ENCODE data around the gene UQCRC1. TPM values are rescaled to one million over a fixed set of nuclear protein-coding genes. Genes with fewer than 3 reads are reported as not detected.

UQCRC1 gene
- total and polyA plus RNA-seq, 2 donors (not counting 1 experiment from before 2014, with no cell fraction given) = 99.9 to 132 TPM

DNA sequence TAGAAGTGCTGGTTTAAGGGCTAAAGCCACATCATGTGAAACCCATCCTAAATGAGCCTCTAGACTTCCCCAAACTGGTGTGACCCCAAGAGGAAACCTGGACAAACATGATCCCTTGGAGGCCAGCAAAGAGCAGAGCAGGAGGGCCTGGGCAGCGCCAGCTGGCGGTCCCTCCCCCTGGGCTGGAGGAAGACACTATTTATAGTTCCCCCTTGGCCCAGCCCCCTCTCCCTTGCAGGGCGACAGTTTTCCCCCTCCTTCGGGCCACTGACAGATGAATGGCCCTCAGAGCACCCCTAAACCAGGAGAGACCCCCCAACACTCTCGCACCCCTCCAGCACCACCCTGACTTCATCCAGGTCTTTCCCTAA lies 48.8 kb downstream of the UQCRC1 start:
- H3K27me3 Mint-ChIP-seq = no peaks in the 10 kb centered on the region
- Histone ChIP-seq H3K4me3 (ENCODE audit: control extremely low read depth in 1 of 5, extremely low read depth in 1 of 5, insufficient read depth in 1 of 5, low read depth in 2 of 5, low read length in 4 of 5) (no peak overlapping the region), H3K4me2 (replicated peaks; ENCODE audit: low read depth, low read length, poor library complexity, severe bottlenecking) (peak overlapping the region; percentile 52), H3K79me2 (ENCODE audit: control insufficient read depth, insufficient read depth, low read length) (no peaks in the 10 kb centered on the region), H3K36me3 (replicated peaks in 1 of 2; ENCODE audit: control extremely low read depth in 1 of 2, control insufficient read depth in 1 of 2, extremely low read depth in 1 of 2, insufficient read depth in 2 of 2, low read length in 1 of 2) (no peaks in the 10 kb centered on the region), H3K9ac (ENCODE audit: low read length) (no peak overlapping the region), H3K27me3 (replicated peaks in 1 of 4; ENCODE audit: control extremely low read depth in 1 of 4, control insufficient read depth in 3 of 4, insufficient read depth in 4 of 4, low read length in 3 of 4) (no peaks in the 10 kb centered on the region), H3K9me3 (ENCODE audit: control extremely low read depth in 1 of 3, control insufficient read depth in 2 of 3, insufficient read depth in 1 of 3, low read length in 2 of 3) (no peaks in the 10 kb centered on the region), H2AFZ (ENCODE audit: insufficient read depth, low read depth, low read length, poor library complexity, severe bottlenecking) (peak overlapping the region; percentile 71), H3K27ac (ENCODE audit: low read length in 2 of 2) (no peak overlapping the region), H4K20me1 (ENCODE audit: control insufficient read depth, insufficient read depth, low read length, poor library complexity, severe bottlenecking) (no peaks in the 10 kb centered on the region), H3K4me1 (ENCODE audit: control insufficient read depth in 2 of 2, insufficient read depth in 2 of 2, low read length in 2 of 2) (peaks cover 16 to 40% of the 10 kb centered on the region in 2 donors)
- TF ChIP-seq EZH2 (IDR thresholded peaks at IDR 0.05; ENCODE audit: borderline replicate concordance, insufficient read depth, low read depth, low read length, poor library complexity, severe bottlenecking) = no peak
- TF ChIP-seq, protein P1, sequence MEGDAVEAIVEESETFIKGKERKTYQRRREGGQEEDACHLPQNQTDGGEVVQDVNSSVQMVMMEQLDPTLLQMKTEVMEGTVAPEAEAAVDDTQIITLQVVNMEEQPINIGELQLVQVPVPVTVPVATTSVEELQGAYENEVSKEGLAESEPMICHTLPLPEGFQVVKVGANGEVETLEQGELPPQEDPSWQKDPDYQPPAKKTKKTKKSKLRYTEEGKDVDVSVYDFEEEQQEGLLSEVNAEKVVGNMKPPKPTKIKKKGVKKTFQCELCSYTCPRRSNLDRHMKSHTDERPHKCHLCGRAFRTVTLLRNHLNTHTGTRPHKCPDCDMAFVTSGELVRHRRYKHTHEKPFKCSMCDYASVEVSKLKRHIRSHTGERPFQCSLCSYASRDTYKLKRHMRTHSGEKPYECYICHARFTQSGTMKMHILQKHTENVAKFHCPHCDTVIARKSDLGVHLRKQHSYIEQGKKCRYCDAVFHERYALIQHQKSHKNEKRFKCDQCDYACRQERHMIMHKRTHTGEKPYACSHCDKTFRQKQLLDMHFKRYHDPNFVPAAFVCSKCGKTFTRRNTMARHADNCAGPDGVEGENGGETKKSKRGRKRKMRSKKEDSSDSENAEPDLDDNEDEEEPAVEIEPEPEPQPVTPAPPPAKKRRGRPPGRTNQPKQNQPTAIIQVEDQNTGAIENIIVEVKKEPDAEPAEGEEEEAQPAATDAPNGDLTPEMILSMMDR (IDR thresholded peaks at IDR 0.05) = no peak
- H3K9me3 Mint-ChIP-seq (ENCODE audit: insufficient read depth) = no peaks in the 10 kb centered on the region
- ChIA-PET CTCF (interaction anchor here (0.6 to 3.6 kb wide), 4 partner anchors 11 to 168 kb away, joined by 3 to 25 read pairs (median 4); no protein-coding TSS in a partner anchor), POLR2A (no interaction called here)
- ATAC-seq (ENCODE audit: low read depth) (no peak), DNase-seq (no peak)
- peaks cover 33% of the 10 kb centered on the region for H3K4me1 Mint-ChIP-seq
- no peak overlapping the region for H3K4me3 Mint-ChIP-seq
- intact Hi-C loops (cut with micrococcal nuclease) = no loop called here
- H3K27ac Mint-ChIP-seq = no peak overlapping the region
- 8% methylated on average over 5 of the region's 5 CpGs for WGBS (ENCODE audit: insufficient coverage)

DNA sequence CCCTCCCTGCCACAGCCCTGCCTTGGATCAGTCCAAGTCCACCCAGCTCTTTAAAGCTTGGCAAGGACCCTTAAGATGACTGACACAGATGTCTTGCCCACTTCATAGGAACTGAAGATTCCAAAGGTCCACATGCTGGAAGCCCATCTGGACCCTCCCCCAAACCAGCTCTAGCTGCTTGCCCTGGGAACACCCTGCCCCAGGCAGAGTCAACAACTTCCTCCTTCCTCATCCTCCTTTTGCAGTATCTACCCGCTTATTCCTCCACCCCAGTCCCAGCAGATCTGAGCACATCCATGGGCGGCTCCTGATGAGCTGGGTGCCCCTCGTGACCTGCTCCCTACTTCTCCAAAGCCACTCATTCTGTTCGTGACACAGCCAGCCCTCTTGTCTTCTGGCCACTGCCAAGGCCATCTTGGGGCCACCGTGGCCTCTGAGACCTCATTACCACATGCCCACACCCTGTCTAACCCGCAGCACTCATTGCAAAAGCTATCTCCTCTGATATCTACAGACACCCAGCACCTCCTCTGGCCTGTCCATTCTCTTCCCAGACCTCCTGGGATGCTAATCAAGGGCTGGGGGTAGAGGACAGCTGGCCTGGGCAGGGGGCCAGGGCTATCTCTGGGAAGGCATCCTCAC lies 50.8 kb downstream of the UQCRC1 start:
- Histone ChIP-seq H3K36me3 (replicated peaks in 1 of 2; ENCODE audit: control extremely low read depth in 1 of 2, control insufficient read depth in 1 of 2, extremely low read depth in 1 of 2, insufficient read depth in 2 of 2, low read length in 1 of 2) (no peaks in the 10 kb centered on the region), H3K9ac (ENCODE audit: low read length) (no peak overlapping the region), H3K79me2 (ENCODE audit: control insufficient read depth, insufficient read depth, low read length) (no peaks in the 10 kb centered on the region), H3K9me3 (ENCODE audit: control extremely low read depth in 1 of 3, control insufficient read depth in 2 of 3, insufficient read depth in 1 of 3, low read length in 2 of 3) (no peaks in the 10 kb centered on the region), H3K4me2 (replicated peaks; ENCODE audit: low read depth, low read length, poor library complexity, severe bottlenecking) (peak overlapping the region; percentile 83), H3K27me3 (replicated peaks in 1 of 4; ENCODE audit: control extremely low read depth in 1 of 4, control insufficient read depth in 3 of 4, insufficient read depth in 4 of 4, low read length in 3 of 4) (no peaks in the 10 kb centered on the region), H3K4me1 (ENCODE audit: control insufficient read depth in 2 of 2, insufficient read depth in 2 of 2, low read length in 2 of 2) (peaks cover 16 to 40% of the 10 kb centered on the region in 2 donors), H3K27ac (ENCODE audit: low read length in 2 of 2) (no peak overlapping the region), H4K20me1 (ENCODE audit: control insufficient read depth, insufficient read depth, low read length, poor library complexity, severe bottlenecking) (no peaks in the 10 kb centered on the region), H3K4me3 (ENCODE audit: control extremely low read depth in 1 of 5, extremely low read depth in 1 of 5, insufficient read depth in 1 of 5, low read depth in 2 of 5, low read length in 4 of 5) (no peak overlapping the region), H2AFZ (ENCODE audit: insufficient read depth, low read depth, low read length, poor library complexity, severe bottlenecking) (no peak overlapping the region)
- ATAC-seq (ENCODE audit: low read depth) (no peak), DNase-seq (no peak)
- ChIA-PET CTCF (interaction anchor here (1.0 to 12.9 kb wide), 9 partner anchors 9 to 157 kb away, joined by 3 to 190 read pairs (median 4); partner anchors contain the start of genes CCDC51 and TMA7), POLR2A (interaction anchor here (1.2 kb wide), 1 partner anchor 258 kb away, joined by 3 read pairs; the partner anchor contains the start of gene NME6)
- H3K27me3 Mint-ChIP-seq = no peaks in the 10 kb centered on the region
- 69% methylated on average over 5 of the region's 6 CpGs for WGBS (ENCODE audit: insufficient coverage)
- peak overlapping the region; percentile 58 for H3K4me3 Mint-ChIP-seq
- peaks cover 33% of the 10 kb centered on the region for H3K4me1 Mint-ChIP-seq
- peak overlapping the region; percentile 32 for H3K27ac Mint-ChIP-seq
- no peak for TF ChIP-seq EZH2 (IDR thresholded peaks at IDR 0.05; ENCODE audit: borderline replicate concordance, insufficient read depth, low read depth, low read length, poor library complexity, severe bottlenecking)
- TF ChIP-seq, protein P1 (IDR thresholded peaks at IDR 0.05) = peak; percentile 51
- no peaks in the 10 kb centered on the region for H3K9me3 Mint-ChIP-seq (ENCODE audit: insufficient read depth)
- intact Hi-C loops (cut with micrococcal nuclease) = loop anchor here (5.0 kb wide), 2 partner anchors 371 to 464 kb away; partner anchors contain the start of genes CDC25A and NDUFAF3
